Measurements from ENCODE around the gene MUC5B. TPM values are rescaled to one million over a fixed set of nuclear protein-coding genes. Genes with fewer than 3 reads are reported as not detected.

Gene MUC5B
- total and polyA plus RNA-seq, 2 donors (not counting 1 experiment from before 2014, with no cell fraction given): not detected

DNA sequence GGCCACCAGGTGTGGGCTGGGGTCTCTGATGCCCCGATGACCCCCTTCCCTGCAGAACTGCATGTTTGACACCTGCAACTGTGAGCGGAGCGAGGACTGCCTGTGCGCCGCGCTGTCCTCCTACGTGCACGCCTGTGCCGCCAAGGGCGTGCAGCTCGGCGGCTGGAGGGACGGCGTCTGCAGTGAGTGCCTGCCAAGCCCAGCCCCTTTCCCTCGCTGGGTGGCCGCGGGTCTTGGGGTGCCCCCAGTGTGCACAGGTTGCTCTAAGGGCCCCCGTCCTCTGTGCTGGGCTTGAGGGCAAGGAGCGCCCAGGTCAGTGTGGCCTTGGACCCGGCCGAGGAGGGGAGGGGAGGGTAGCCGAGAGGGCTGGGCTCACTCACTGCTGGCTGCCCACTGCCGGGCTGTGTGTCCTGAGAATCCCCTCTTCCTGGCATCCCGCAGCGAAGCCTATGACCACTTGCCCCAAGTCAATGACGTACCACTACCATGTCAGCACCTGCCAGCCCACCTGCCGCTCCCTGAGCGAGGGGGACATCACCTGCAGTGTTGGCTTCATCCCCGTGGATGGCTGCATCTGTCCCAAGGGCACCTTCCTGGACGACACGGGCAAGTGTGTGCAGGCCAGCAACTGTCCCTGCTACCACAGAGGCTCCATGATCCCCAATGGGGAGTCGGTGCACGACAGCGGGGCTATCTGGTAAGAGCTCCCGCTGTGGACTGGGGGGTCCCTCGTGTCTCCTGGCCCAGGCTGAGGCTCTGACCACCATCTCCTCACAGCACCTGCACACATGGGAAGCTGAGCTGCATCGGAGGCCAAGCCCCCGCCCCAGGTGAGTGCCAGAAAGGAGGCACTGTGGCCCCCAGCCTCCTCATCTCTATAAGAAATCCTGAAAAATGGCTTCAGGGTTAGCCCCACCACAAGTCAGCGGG, 48.2 kb upstream of the MUC5B start:
- ChIA-PET CTCF (no interaction called here), POLR2A (no interaction called here)
- Histone ChIP-seq H3K9ac (ENCODE audit: low read length) (no peak overlapping the region), H4K20me1 (ENCODE audit: control insufficient read depth, insufficient read depth, low read length, poor library complexity, severe bottlenecking) (no peaks in the 10 kb centered on the region), H3K4me3 (ENCODE audit: control extremely low read depth in 1 of 5, extremely low read depth in 1 of 5, insufficient read depth in 1 of 5, low read depth in 2 of 5, low read length in 4 of 5) (no peak overlapping the region), H3K4me1 (ENCODE audit: control insufficient read depth in 2 of 2, insufficient read depth in 2 of 2, low read length in 2 of 2) (no peaks in the 10 kb centered on the region), H3K27me3 (replicated peaks in 1 of 4; ENCODE audit: control extremely low read depth in 1 of 4, control insufficient read depth in 3 of 4, insufficient read depth in 4 of 4, low read length in 3 of 4) (no peaks in the 10 kb centered on the region), H3K36me3 (replicated peaks in 1 of 2; ENCODE audit: control extremely low read depth in 1 of 2, control insufficient read depth in 1 of 2, extremely low read depth in 1 of 2, insufficient read depth in 2 of 2, low read length in 1 of 2) (no peaks in the 10 kb centered on the region), H3K27ac (ENCODE audit: low read length in 2 of 2) (no peak overlapping the region), H3K9me3 (ENCODE audit: control extremely low read depth in 1 of 3, control insufficient read depth in 2 of 3, insufficient read depth in 1 of 3, low read length in 2 of 3) (peaks cover 0 to 31% (median 0%) of the 10 kb centered on the region in 3 donors), H2AFZ (ENCODE audit: insufficient read depth, low read depth, low read length, poor library complexity, severe bottlenecking) (no peak overlapping the region), H3K4me2 (replicated peaks; ENCODE audit: low read depth, low read length, poor library complexity, severe bottlenecking) (no peak overlapping the region), H3K79me2 (ENCODE audit: control insufficient read depth, insufficient read depth, low read length) (no peaks in the 10 kb centered on the region)
- Mint-ChIP-seq H3K27ac (no peak overlapping the region), H3K4me3 (no peak overlapping the region), H3K4me1 (no peaks in the 10 kb centered on the region), H3K9me3 (ENCODE audit: insufficient read depth) (no peaks in the 10 kb centered on the region), H3K27me3 (no peaks in the 10 kb centered on the region)
- ATAC-seq (ENCODE audit: low read depth) (no peak), DNase-seq (no peak)
- 96% methylated on average over 37 of the region's 39 CpGs for WGBS (ENCODE audit: insufficient coverage)
- intact Hi-C loops (cut with micrococcal nuclease): no loop called here
- TF ChIP-seq, protein P1, sequence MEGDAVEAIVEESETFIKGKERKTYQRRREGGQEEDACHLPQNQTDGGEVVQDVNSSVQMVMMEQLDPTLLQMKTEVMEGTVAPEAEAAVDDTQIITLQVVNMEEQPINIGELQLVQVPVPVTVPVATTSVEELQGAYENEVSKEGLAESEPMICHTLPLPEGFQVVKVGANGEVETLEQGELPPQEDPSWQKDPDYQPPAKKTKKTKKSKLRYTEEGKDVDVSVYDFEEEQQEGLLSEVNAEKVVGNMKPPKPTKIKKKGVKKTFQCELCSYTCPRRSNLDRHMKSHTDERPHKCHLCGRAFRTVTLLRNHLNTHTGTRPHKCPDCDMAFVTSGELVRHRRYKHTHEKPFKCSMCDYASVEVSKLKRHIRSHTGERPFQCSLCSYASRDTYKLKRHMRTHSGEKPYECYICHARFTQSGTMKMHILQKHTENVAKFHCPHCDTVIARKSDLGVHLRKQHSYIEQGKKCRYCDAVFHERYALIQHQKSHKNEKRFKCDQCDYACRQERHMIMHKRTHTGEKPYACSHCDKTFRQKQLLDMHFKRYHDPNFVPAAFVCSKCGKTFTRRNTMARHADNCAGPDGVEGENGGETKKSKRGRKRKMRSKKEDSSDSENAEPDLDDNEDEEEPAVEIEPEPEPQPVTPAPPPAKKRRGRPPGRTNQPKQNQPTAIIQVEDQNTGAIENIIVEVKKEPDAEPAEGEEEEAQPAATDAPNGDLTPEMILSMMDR (IDR thresholded peaks at IDR 0.05): no peak
- no peak for TF ChIP-seq EZH2 (IDR thresholded peaks at IDR 0.05; ENCODE audit: borderline replicate concordance, insufficient read depth, low read depth, low read length, poor library complexity, severe bottlenecking)

Measured in B cell (primary cell).